ENCODE results near the gene KCNH4. TPM values are rescaled to one million over a fixed set of nuclear protein-coding genes. Genes with fewer than 3 reads are reported as not detected.

The KCNH4 gene
- total RNA-seq, 1 donor from 2014 or later, result not detected

DNA sequence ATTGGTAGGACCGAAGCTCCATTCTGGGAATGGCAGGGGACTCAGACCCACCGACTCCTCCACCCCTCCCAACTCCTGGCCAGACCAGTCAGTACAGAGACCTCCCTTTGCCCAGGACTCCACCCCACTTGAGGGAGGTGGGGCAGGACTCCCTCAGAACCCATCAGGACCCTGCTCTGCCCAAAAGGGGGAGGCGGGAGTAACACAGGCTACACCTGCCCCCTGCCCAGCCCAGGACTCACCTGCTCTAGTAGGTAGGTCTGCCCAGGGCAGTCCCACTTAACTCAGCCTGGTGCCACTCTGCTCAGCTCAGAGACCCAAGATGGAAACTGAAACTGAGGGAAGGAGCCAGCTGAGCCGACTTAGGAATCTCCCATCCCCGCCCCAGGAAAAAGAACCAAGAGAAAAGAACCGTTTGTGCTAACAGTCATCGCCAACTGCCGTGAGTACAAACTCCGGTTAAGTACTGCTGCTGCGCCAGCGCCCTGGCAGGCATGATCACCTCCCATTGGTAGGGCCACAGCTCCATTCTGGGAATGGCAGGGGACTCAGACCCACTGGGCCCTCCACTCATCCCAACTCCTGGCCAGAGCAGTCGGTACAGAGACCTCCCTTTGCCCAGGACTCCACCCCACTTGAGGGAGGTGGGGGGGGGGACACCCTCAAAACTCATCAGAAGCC is 68.9 kb downstream of the KCNH4 start:
- no peak overlapping the region for H3K4me3 Mint-ChIP-seq
- no peak for TF ChIP-seq EZH2phosphoT487 (IDR thresholded peaks at IDR 0.05)
- TF ChIP-seq, protein P1, sequence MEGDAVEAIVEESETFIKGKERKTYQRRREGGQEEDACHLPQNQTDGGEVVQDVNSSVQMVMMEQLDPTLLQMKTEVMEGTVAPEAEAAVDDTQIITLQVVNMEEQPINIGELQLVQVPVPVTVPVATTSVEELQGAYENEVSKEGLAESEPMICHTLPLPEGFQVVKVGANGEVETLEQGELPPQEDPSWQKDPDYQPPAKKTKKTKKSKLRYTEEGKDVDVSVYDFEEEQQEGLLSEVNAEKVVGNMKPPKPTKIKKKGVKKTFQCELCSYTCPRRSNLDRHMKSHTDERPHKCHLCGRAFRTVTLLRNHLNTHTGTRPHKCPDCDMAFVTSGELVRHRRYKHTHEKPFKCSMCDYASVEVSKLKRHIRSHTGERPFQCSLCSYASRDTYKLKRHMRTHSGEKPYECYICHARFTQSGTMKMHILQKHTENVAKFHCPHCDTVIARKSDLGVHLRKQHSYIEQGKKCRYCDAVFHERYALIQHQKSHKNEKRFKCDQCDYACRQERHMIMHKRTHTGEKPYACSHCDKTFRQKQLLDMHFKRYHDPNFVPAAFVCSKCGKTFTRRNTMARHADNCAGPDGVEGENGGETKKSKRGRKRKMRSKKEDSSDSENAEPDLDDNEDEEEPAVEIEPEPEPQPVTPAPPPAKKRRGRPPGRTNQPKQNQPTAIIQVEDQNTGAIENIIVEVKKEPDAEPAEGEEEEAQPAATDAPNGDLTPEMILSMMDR (IDR thresholded peaks at IDR 0.05), result no peak
- no peak for TF ChIP-seq EZH2 (IDR thresholded peaks at IDR 0.05)
- H3K4me1 Mint-ChIP-seq, result peaks cover 20% of the 10 kb centered on the region
- no peak for DNase-seq (ENCODE audit: low spot score)
- Histone ChIP-seq H3K9me3 (ENCODE audit: low read depth) (no peaks in the 10 kb centered on the region), H3K27ac (no peak overlapping the region), H4K20me1 (ENCODE audit: low read depth) (no peaks in the 10 kb centered on the region), H3F3A (ENCODE audit: low read depth) (no peaks in the 10 kb centered on the region), H2AFZ (replicated peaks) (no peak overlapping the region), H3K27me3 (peaks cover 5% of the 10 kb centered on the region), H3K4me3 (no peak overlapping the region), H3K79me2 (ENCODE audit: low read depth) (no peaks in the 10 kb centered on the region), H3K9ac (no peak overlapping the region), H3K4me1 (peaks cover 4% of the 10 kb centered on the region), H3K4me2 (no peak overlapping the region), H3K36me3 (no peaks in the 10 kb centered on the region)
- H3K27me3 Mint-ChIP-seq (ENCODE audit: insufficient read depth, low read depth), result peaks cover 3% of the 10 kb centered on the region
- peaks cover 4% of the 10 kb centered on the region for H3K36me3 Mint-ChIP-seq
- no peaks in the 10 kb centered on the region for H3K9me3 Mint-ChIP-seq
- no peak overlapping the region for H3K27ac Mint-ChIP-seq

DNA sequence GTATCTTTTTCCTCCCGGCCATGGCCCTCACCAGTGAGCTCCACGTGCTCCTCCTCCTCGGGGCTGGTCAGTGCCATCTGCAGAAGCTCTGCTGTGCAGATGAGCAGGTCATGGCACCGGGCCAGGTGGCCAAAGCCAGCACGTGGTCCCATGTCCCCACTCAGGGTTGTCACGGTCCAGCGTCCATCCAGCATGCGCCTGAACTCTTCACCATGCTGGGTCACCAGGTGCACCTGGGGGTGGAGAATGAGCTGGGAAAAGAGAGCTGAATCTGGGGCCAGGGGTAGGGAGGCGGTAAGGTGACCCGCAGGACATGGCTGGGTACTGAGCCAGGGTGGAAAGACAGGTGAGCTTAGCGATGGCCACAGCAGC is 69.7 kb downstream of the KCNH4 start:
- H3K27me3 ChIP-seq, result peaks cover 12% of the 10 kb centered on the region
- peaks cover 4% of the 10 kb centered on the region for H3K4me1 ChIP-seq
- H3K4me3 Mint-ChIP-seq, result no peak overlapping the region
- H3K9me3 ChIP-seq (ENCODE audit: low read depth), result no peaks in the 10 kb centered on the region
- no peaks in the 10 kb centered on the region for H3K36me3 ChIP-seq
- H3K27me3 Mint-ChIP-seq (ENCODE audit: insufficient read depth, low read depth), result peaks cover 7% of the 10 kb centered on the region
- no peaks in the 10 kb centered on the region for H4K20me1 ChIP-seq (ENCODE audit: low read depth)
- H3K9me3 Mint-ChIP-seq, result no peaks in the 10 kb centered on the region
- H3K27ac Mint-ChIP-seq, result no peak overlapping the region
- H3K9ac ChIP-seq, result no peak overlapping the region
- H3K4me3 ChIP-seq, result no peak overlapping the region
- DNase-seq (ENCODE audit: low spot score), result no peak
- no peak overlapping the region for H3K27ac ChIP-seq
- no peaks in the 10 kb centered on the region for H3K79me2 ChIP-seq (ENCODE audit: low read depth)
- peaks cover 3% of the 10 kb centered on the region for H3K36me3 Mint-ChIP-seq
- TF ChIP-seq, protein P1 (IDR thresholded peaks at IDR 0.05), result no peak
- TF ChIP-seq EZH2 (IDR thresholded peaks at IDR 0.05), result no peak
- no peak for TF ChIP-seq EZH2phosphoT487 (IDR thresholded peaks at IDR 0.05)
- H3K4me2 ChIP-seq, result no peak overlapping the region
- peaks cover 17% of the 10 kb centered on the region for H3K4me1 Mint-ChIP-seq
- no peak overlapping the region for H2AFZ ChIP-seq (replicated peaks)
- H3F3A ChIP-seq (ENCODE audit: low read depth), result no peaks in the 10 kb centered on the region

DNA sequence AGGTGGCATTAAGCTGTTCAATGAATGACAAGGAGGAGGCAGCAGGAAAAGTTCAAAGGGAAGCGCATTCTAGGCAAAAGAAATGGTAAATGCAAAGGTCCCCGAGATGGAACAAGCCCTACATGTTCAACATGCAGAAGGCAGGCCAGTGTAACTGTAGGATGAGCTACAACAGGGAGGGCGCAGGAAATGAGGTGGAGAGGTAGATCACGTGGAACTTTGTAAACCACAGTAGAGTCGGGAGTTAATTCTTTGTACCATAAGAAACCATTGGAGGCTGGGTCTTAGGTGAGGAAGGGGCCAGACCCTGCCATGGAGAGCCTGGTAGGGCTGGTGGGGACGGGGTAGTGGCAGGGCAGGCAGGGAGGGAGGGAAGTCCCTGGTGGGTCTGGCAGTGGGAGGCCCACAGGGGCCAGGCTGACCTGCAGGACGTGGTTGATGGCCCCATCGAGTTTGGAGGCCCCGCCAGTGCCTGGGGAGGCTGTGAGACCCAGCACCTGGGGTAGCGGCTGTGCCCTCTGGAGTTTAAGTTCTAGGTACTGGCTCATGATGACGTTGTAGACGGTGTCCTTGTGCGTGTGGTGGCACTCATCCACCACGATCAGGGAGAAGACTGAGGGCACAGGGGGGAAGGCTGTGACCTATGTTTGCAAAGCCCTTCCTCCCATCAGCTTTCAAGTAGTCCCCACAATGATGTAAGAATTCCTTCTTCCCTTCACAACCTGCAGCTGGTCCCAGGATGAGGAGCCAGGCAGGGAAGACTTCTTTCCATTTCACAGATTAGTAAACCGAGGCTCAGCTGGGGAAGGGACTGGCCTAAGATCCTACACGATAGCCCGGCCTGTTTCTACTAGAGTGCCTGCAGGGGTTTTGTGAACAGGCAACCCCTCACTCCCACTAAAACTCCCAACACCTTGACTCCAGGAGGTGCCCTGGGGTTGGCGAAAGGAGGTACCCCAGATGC is 70.4 kb downstream of the KCNH4 start:
- Histone ChIP-seq H3K9ac (no peak overlapping the region), H3K4me1 (peaks cover 4% of the 10 kb centered on the region), H2AFZ (replicated peaks) (no peak overlapping the region), H3K4me3 (no peak overlapping the region), H3K27ac (no peak overlapping the region), H3K36me3 (no peaks in the 10 kb centered on the region), H3F3A (ENCODE audit: low read depth) (no peaks in the 10 kb centered on the region), H3K27me3 (peaks cover 19% of the 10 kb centered on the region), H4K20me1 (ENCODE audit: low read depth) (no peaks in the 10 kb centered on the region), H3K79me2 (ENCODE audit: low read depth) (no peaks in the 10 kb centered on the region), H3K9me3 (ENCODE audit: low read depth) (no peaks in the 10 kb centered on the region), H3K4me2 (no peak overlapping the region)
- H3K4me1 Mint-ChIP-seq, result peaks cover 17% of the 10 kb centered on the region
- peaks cover 2% of the 10 kb centered on the region for H3K36me3 Mint-ChIP-seq
- TF ChIP-seq EZH2phosphoT487 (IDR thresholded peaks at IDR 0.05), result no peak
- no peak for TF ChIP-seq EZH2 (IDR thresholded peaks at IDR 0.05)
- TF ChIP-seq, protein P1 (IDR thresholded peaks at IDR 0.05), result no peak
- H3K27me3 Mint-ChIP-seq (ENCODE audit: insufficient read depth, low read depth), result peaks cover 10% of the 10 kb centered on the region
- no peak for DNase-seq (ENCODE audit: low spot score)
- no peaks in the 10 kb centered on the region for H3K9me3 Mint-ChIP-seq
- H3K27ac Mint-ChIP-seq, result no peak overlapping the region
- peak overlapping the region; percentile 9 for H3K4me3 Mint-ChIP-seq
